ENCODE data around the gene F8.
"Not testable (repeated sequence)": the region's sequence is repeated elsewhere in the genome, so short reads cannot be mapped to it uniquely, and the experiment has no call there.

Gene F8

GRCh38 chrX:155028877-155029291 is 6.4 kb upstream of the F8 start:
- DNase-seq: no peak

- peak; percentile 28 for DNase-seq
Measured at GRCh38 chrX:155028129-155028528, 5.6 kb upstream of the F8 start.

- peak; percentile 41 for DNase-seq
Measured at GRCh38 chrX:155027509-155028066, 5.1 kb upstream of the F8 start.

GRCh38 chrX:155026727-155027508 is 4.4 kb upstream of the F8 start, which contains the start of gene FUNDC2:
Gene FUNDC2 (plus strand): TSS chrX:155026844. CDS start chrX:155026939, 95 bp downstream.
- DNase-seq: peak; percentile 97

- DNase-seq: no peak
Measured at GRCh38 chrX:155026420-155026726, 3.9 kb upstream of the F8 start.

GRCh38 chrX:155023907-155024833 is 1.6 kb upstream of the F8 start:
- DNase-seq: no peak

GRCh38 chrX:155020591-155020990 is 1.9 kb downstream of the F8 start:
- no peak for DNase-seq

- DNase-seq: no peak
Measured at GRCh38 chrX:155009994-155010472, 12.5 kb downstream of the F8 start.

- not testable (repeated sequence) for DNase-seq
Measured at GRCh38 chrX:155008578-155008977, 13.9 kb downstream of the F8 start.

- not testable (repeated sequence) for DNase-seq
Measured at GRCh38 chrX:155006913-155007671, 15.4 kb downstream of the F8 start.

- DNase-seq: not testable (repeated sequence)
Measured at GRCh38 chrX:155006379-155006778, 16.1 kb downstream of the F8 start.

- no peak for DNase-seq
Measured at GRCh38 chrX:155005190-155005589, 17.3 kb downstream of the F8 start.

- no peak for DNase-seq
Measured at GRCh38 chrX:155001873-155002272, 20.6 kb downstream of the F8 start.

GRCh38 chrX:155000841-155001240 is 21.7 kb downstream of the F8 start:
- DNase-seq: no peak

GRCh38 chrX:154998204-154998880 is 24.2 kb downstream of the F8 start:
- DNase-seq: no peak

GRCh38 chrX:154991476-154991875 is 31.0 kb downstream of the F8 start:
- no peak for DNase-seq

- DNase-seq: no peak
Measured at GRCh38 chrX:154991039-154991438, 31.5 kb downstream of the F8 start.

GRCh38 chrX:154990496-154990895 is 32.0 kb downstream of the F8 start:
- no peak for DNase-seq

- no peak for DNase-seq
Measured at GRCh38 chrX:154988719-154989118, 33.8 kb downstream of the F8 start.

- no peak for DNase-seq
Measured at GRCh38 chrX:154987940-154988339, 34.6 kb downstream of the F8 start.

GRCh38 chrX:154986826-154987575 is 35.5 kb downstream of the F8 start:
- DNase-seq: no peak

GRCh38 chrX:154981116-154981411 is 41.5 kb downstream of the F8 start:
- DNase-seq: no peak

All from NCI-H82 (cell line).